HG02840 (cell line): ENCODE measurements around the gene SPEM1.
"Not testable (repeated sequence)": the region's sequence is repeated elsewhere in the genome, so short reads cannot be mapped to it uniquely, and the experiment has no call there.

ENCODE experiments used
- ATAC-seq: cut with Tn5 transposase; IDR thresholded peaks from one replicate; pipeline ENCODE4 v1.9.1; 2021; ENCODE audit warnings: mild to moderate bottlenecking, moderate library complexity, moderate number of reproducible peaks; ENCODE audit not compliant: unreplicated experiment, low FRiP score

Gene SPEM1

DNA sequence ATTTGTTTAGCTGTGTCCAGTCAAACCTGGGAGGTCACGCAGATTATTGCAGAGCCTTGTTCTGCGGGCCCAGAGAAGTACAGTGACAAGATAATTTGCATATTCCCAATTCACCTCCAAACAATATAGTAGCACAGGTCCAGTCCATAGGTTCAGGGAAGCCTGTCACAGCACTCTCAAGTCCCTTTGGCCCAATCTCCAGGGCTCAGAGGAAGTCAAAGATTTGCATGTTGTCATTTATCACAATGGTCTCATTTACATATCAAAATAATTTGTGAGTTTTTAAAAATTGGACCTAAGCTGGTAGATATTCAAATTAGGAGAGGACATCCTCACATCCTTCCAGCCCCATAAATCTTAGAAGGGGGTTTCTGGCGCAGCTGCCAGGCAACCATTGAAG is 47.4 kb downstream of the SPEM1 start:
- no peak for ATAC-seq

DNA sequence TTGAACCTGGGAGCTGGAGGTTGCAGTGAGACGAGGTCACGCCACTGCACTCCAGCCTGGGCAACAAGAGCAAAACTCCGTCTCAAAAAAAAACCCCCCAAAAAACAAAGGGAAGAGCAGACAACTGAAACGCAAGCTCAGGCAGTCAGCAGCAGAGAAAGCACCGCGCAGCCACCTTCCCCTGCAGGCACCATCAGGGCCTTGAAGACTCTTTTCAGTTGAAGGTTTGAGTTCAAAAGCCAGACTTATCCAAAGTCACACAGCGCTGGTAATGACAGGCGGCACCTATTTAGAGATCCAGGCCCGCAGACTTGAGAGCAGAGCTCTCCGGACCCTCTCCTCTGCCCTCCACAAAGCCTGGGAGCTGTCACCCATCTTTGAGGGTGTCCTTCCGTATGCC is 48.2 kb downstream of the SPEM1 start:
- ATAC-seq = no peak

DNA sequence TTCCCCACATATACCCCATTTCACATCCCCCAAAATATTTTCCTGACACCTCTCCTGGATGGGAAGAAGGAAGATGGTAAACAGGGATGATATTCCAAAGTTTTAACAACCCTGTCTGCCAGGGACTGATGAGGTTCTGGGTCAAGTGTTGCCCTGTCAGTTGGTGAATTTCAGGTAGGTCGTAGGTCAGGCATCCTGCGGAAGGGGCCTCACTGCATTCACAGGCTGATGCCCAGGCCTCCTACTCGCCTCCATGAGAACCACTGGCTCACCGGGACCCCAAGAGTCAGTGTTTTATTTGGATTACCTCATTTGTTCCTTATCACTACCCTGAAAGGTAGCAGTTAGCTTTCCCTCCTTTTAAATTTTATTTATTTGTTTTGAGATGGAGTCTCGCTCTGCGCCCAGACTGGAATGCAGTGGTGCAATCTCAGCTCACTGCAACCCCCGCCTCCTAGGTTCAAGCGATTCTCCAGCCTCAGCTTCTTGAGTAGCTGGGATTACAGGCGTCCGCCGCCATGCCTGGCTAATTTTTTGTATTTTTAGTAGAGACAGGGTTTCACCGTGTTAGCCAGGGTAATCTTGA is 48.8 kb downstream of the SPEM1 start:
- ATAC-seq = no peak

DNA sequence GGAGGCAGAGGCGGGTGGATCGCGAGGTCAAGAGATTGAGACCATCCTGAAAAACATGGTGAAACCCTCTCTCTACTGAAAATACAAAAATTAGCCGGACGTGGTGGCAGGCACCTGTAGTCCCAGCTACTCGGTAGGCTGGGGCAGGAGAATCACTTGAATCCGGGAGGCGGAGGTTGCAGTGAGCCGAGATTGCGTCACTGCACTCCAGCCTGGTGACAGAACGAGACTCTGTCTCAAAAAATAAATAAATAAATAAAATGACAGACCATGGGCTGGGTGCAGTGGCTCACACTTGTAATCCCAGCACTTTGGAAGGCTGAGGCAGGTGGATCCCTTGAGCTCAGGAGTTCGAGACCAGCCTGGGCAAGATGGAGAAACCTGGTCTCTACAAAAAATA is 49.7 kb downstream of the SPEM1 start:
- ATAC-seq = not testable (repeated sequence)

DNA sequence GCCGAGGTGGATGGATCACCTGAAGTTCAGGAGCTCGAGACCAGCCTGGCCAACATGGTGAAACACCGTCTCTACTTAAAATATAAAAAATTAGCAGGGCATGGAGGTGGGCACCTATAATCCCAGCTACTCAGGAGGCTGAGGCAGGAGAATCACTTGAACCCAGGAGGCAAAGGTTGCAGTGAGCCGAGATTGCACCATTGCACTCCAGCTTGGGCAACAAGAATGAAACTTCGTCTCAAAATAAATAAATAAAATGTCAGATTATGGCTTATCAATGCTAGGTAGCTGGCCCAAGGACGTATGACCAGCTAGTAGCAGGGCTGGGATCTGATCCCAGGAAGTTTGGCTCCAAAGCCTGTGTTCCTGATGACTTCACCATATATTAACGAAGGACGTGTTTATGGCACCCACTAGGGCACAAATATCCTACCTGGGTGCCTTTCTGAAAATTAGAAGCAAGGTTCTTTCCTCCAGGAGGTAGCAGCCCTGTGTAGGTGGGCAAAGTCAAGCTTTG is 50.4 kb downstream of the SPEM1 start:
- not testable (repeated sequence) for ATAC-seq
